ENCODE measurements around the gene TCF7L1.

The TCF7L1 gene

DNA sequence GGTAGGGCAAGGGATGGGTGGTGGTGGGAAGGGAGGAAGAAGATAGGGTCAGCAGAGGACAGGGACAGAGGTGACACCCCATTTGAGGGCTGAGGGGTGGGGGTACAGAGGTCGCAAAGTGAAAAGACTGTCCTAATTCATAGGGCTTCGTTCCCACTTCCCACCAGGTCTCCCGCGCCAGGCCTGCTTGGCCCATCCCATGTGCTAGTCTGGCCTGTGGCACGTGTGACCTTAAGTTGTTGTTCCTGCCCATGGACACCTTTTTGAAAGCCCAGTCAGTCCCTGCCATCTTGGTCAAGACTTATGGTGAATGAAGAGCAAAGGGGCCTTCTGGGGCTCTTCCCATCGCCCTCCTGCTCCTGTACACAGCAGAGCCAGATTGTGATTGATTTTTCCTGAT lies 148.4 kb downstream of the TCF7L1 start:
- Histone ChIP-seq H3K4me1 (peaks cover 0 to 8% (median 2%) of the 10 kb centered on the region in 10 experiments; a peak in 15 of 20 replicates), H4K20me1 (no peaks in the 10 kb centered on the region), H3K27ac (no peak overlapping the region), H3K9ac (no peak overlapping the region), H3K4me3 (no peak overlapping the region), H3K9me3 (replicated peaks in 1 of 11) (no peaks in the 10 kb centered on the region), H3K4me2 (no peak overlapping the region), H3K27me3 (no peaks in the 10 kb centered on the region), H3K36me3 (no peaks in the 10 kb centered on the region)
- no peak for TF ChIP-seq Cebpa-rat (IDR thresholded peaks at IDR 0.05)

DNA sequence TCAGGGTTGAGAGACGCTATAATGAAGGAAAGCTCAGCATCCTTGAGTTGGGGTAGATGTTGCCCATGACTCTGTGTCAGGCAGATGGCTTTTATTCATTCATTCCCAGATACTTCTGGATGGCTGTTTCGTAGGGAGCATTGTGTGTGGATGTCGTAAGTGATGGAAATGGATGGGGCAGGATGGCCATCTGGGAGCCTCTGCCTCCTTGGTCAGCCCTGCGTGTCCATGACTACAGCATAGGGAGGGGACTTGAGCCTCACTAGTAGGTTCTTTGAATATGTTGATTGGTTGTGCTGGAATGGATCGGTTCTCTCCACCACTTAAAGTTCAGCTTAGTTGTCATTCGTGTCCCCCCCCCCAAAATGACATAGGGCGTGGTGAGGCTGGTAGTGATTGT lies 149.7 kb downstream of the TCF7L1 start:
- no peak overlapping the region for H3K4me3 ChIP-seq
- peaks cover 0 to 18% (median 9%) of the 10 kb centered on the region in 10 experiments; a peak in 17 of 20 replicates for H3K4me1 ChIP-seq
- no peak overlapping the region for H3K9ac ChIP-seq
- H3K9me3 ChIP-seq (replicated peaks in 1 of 11) = no peaks in the 10 kb centered on the region
- H3K36me3 ChIP-seq = no peaks in the 10 kb centered on the region
- no peaks in the 10 kb centered on the region for H3K27me3 ChIP-seq
- H3K4me2 ChIP-seq = no peak overlapping the region
- no peaks in the 10 kb centered on the region for H4K20me1 ChIP-seq
- H3K27ac ChIP-seq = no peak overlapping the region
- no peak for TF ChIP-seq Cebpa-rat (IDR thresholded peaks at IDR 0.05)

DNA sequence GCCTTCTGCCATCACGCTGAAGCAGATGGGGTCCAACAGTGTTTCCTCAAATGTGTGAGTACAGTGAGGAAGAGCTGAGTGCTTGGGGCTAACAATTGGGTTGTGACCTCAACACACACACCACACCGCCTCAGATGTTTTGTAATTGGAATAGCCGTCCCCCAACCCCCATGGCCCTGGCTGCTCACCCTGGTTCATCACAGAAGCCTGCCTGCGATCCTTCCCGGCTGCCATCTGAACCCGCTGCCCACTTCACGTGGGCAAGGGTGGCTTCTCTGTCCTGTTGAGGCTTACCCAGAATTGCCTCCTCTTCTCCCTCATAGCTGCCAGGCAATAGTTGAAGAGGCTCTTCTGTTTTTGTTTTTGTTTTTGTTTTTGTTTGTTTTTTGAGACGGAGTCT lies 150.4 kb downstream of the TCF7L1 start:
- H4K20me1 ChIP-seq = no peaks in the 10 kb centered on the region
- no peak overlapping the region for H3K27ac ChIP-seq
- no peak for TF ChIP-seq Cebpa-rat (IDR thresholded peaks at IDR 0.05)
- H3K27me3 ChIP-seq = no peaks in the 10 kb centered on the region
- H3K9me3 ChIP-seq (replicated peaks in 1 of 11) = no peaks in the 10 kb centered on the region
- H3K4me2 ChIP-seq = no peak overlapping the region
- no peak overlapping the region for H3K9ac ChIP-seq
- H3K36me3 ChIP-seq = no peaks in the 10 kb centered on the region
- H3K4me1 ChIP-seq = peaks cover 0 to 21% (median 11%) of the 10 kb centered on the region in 10 experiments; a peak in 17 of 20 replicates
- no peak overlapping the region for H3K4me3 ChIP-seq

DNA sequence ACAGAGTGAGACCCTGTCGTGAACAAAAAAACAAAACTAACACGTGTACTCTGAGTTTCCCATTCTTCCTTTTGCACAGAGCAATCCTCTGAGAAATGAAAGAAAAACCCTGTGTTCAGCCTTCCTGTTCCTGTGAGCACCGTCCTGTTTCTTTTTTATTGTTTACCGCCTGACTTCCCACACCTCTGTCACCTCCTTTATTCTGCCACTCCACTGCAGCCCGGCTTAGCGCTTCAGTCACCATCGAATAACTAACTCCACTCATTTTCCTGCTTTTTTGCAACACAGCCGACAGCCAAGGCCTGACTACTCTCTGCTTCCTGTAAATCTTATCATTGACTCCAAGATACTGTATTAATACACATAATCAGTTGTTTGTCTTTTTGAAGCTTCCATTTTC lies 153.7 kb downstream of the TCF7L1 start:
- Histone ChIP-seq H3K9ac (peak overlapping the region in 3 of 11 experiments; percentile 4 to 26 (median 11); a peak in 5 of 22 replicates), H3K27ac (peak overlapping the region in 1 of 11 experiments; percentile 18; a peak in 1 of 22 replicates), H3K9me3 (replicated peaks in 1 of 11) (no peaks in the 10 kb centered on the region), H3K27me3 (no peaks in the 10 kb centered on the region), H3K36me3 (no peaks in the 10 kb centered on the region), H3K4me2 (peak overlapping the region; percentile 31 to 65 (median 48)), H3K4me1 (peaks cover 7 to 44% (median 21%) of the 10 kb centered on the region in 10 experiments; a peak in 19 of 20 replicates), H4K20me1 (no peaks in the 10 kb centered on the region), H3K4me3 (no peak overlapping the region)
- no peak for TF ChIP-seq Cebpa-rat (IDR thresholded peaks at IDR 0.05)

DNA sequence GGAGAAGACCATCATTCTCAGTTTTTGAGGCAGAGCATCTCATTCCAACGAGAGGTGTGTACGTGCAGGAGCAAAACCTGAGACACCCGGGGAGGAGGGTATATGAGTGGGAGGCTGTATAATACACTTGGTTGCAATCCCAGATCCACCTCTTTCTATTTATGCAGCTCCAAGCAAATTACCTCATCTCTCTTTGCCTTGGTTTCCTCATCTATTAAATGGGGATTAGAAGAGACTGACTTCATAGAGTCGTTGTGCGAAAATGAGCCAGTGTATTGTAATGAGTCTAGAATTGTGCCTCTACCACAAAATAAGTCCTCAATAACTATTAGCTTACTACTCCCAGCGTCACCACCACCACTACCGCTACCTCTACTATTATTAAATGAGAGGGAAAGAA lies 154.5 kb downstream of the TCF7L1 start:
- Histone ChIP-seq H3K4me3 (no peak overlapping the region), H3K4me1 (peaks cover 7 to 44% (median 21%) of the 10 kb centered on the region in 10 experiments; a peak in 19 of 20 replicates), H4K20me1 (no peaks in the 10 kb centered on the region), H3K9me3 (replicated peaks in 1 of 11) (no peaks in the 10 kb centered on the region), H3K4me2 (peak overlapping the region in 1 of 11 experiments; percentile 34; a peak in 3 of 22 replicates), H3K27ac (no peak overlapping the region), H3K9ac (no peak overlapping the region), H3K36me3 (no peaks in the 10 kb centered on the region), H3K27me3 (no peaks in the 10 kb centered on the region)
- TF ChIP-seq Cebpa-rat (IDR thresholded peaks at IDR 0.05) = no peak

DNA sequence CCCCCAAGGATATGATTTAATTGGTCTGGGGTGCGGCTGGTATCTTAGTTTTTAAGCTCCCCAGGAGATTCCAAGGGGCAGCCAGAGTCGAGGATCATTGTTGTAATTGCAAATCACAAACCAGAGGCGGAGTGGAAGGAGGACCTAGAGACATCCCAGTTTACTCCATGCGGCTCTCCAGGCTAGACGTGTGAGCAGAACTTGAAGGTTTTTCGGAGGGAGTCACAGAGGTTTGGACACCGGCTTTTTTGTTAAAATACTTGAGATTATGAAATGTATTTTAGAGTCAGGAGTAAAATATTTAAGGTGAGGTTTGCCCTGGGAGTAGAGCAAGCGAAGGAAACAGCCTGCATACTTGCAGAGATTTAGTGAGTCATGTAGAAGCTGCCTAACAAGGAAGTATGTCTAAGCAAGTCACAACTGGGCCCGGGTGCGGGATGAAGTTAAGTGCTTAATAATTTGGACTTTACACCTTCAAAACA lies 155.1 kb downstream of the TCF7L1 start:
- no peaks in the 10 kb centered on the region for H3K27me3 ChIP-seq
- TF ChIP-seq Cebpa-rat (IDR thresholded peaks at IDR 0.05) = no peak
- no peaks in the 10 kb centered on the region for H3K9me3 ChIP-seq (replicated peaks in 1 of 11)
- H4K20me1 ChIP-seq = no peaks in the 10 kb centered on the region
- H3K9ac ChIP-seq = no peak overlapping the region
- no peak overlapping the region for H3K27ac ChIP-seq
- peaks cover 7 to 44% (median 21%) of the 10 kb centered on the region in 10 experiments; a peak in 19 of 20 replicates for H3K4me1 ChIP-seq
- no peak overlapping the region for H3K4me3 ChIP-seq
- no peaks in the 10 kb centered on the region for H3K36me3 ChIP-seq
- peak overlapping the region in 1 of 11 experiments; percentile 10; a peak in 1 of 22 replicates for H3K4me2 ChIP-seq

DNA sequence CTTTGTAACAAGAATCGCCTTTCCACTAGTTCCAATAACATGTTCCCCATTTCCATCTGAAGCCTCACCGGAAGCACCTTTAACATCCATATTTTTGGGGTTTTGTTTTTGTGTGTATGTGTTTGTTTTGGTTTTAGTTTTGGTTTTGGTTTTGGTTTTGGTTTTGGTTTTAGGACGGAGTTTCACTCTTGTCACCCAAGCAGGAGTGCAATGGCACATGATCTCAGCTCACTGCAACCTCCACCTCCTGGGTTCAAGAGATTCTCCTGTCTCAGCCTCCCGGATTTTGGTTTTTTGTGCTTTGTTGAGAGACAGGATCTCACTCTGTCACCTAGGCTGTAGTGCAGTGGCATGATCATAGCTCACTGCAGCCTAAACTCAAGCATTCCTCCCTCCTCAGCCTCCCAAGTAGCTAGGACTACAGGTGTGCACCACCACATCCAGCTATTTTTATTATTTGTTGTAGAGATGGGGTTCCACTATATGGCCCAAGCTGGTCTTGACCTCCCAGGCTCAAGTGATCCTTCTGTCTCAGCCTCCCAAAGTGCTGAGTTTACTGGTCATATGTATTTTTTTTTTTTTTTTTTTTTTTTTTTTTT lies 158.3 kb downstream of the TCF7L1 start:
- H3K4me3 ChIP-seq = 0 out of 20 replicates have a peak overlapping the region, but pooled peaks of 1 of the 10 experiments have one; percentile 6
- no peak overlapping the region for H3K9ac ChIP-seq
- H3K4me2 ChIP-seq = peak overlapping the region; percentile 24 to 63 (median 36); a peak in 17 of 22 replicates
- no peaks in the 10 kb centered on the region for H3K27me3 ChIP-seq
- no peaks in the 10 kb centered on the region for H3K9me3 ChIP-seq (replicated peaks in 1 of 11)
- H3K4me1 ChIP-seq = peaks cover 7 to 42% (median 19%) of the 10 kb centered on the region in 10 experiments; a peak in 19 of 20 replicates
- peak overlapping the region in 2 of 11 experiments; percentile 15 to 32; a peak in 3 of 22 replicates for H3K27ac ChIP-seq
- no peaks in the 10 kb centered on the region for H3K36me3 ChIP-seq
- no peaks in the 10 kb centered on the region for H4K20me1 ChIP-seq
- TF ChIP-seq Cebpa-rat (IDR thresholded peaks at IDR 0.05) = no peak

DNA sequence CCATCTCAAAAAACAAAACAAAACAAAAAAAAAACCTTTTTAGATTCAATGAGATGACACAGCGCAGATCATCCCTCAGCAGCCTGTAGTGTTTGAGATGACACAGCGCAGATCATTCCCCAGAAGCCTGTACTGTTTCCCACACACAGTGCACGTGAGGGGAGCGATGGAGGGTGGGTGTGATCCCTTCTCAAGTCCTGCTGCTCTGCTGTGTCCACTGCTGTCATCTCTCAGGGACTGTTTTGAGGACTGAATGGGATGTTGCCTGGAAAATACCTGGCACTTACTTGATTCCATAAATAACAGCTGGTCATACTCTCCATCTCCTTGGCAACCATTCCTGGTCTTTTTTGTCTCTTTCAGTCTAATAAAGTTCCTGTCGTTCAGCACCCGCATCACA lies 168.9 kb downstream of the TCF7L1 start:
- Histone ChIP-seq H4K20me1 (no peaks in the 10 kb centered on the region), H3K27ac (no peak overlapping the region), H3K4me2 (no peak overlapping the region), H3K36me3 (no peaks in the 10 kb centered on the region), H3K9me3 (replicated peaks in 1 of 11) (no peaks in the 10 kb centered on the region), H3K4me3 (no peak overlapping the region), H3K9ac (no peak overlapping the region), H3K4me1 (peaks cover 5 to 14% (median 11%) of the 10 kb centered on the region in 10 experiments; a peak in 19 of 20 replicates), H3K27me3 (no peaks in the 10 kb centered on the region)
- no peak for TF ChIP-seq Cebpa-rat (IDR thresholded peaks at IDR 0.05)

DNA sequence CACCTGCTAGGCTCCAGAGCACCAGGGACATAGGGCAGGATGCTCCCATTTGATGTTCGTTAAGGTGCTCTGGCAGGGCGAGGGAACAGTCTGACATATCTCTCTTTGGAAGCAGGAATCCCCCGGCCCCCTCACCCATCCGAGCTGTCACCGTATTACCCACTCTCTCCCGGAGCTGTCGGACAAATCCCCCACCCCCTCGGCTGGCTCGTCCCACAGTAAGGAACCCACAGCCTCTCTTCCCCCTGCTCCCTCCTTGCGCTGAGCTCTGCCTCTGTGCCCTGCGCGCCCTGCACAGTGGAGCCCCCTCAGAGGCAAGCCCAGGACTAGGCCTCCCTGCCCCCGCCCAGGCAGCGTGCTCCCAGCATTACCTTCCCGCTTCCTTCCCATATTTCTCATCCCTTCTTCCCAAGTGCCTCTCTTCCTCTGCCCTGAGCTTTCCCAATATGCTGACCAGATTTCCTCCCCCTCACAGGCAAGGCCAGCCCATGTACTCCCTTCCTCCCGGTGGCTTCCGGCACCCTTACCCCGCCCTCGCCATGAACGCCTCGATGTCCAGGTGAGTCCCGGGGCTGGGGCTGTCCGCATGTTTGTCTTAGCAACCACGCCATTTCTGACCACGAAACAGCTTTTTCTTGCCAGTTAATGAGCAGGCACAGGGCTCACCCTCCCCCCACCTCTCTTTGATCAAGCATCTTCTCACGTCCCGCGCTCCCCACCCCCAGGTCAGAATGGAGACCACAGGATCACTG lies 170.8 kb downstream of the TCF7L1 start:
- Histone ChIP-seq H3K36me3 (no peaks in the 10 kb centered on the region), H3K4me1 (peaks cover 22 to 31% (median 27%) of the 10 kb centered on the region in 10 experiments), H3K4me3 (no peak overlapping the region), H3K4me2 (no peak overlapping the region), H3K9ac (no peak overlapping the region), H3K27ac (no peak overlapping the region), H4K20me1 (no peaks in the 10 kb centered on the region), H3K9me3 (replicated peaks in 1 of 11) (no peaks in the 10 kb centered on the region), H3K27me3 (no peaks in the 10 kb centered on the region)
- no peak for TF ChIP-seq Cebpa-rat (IDR thresholded peaks at IDR 0.05)
